Measurements from ENCODE around the gene CTXND2. TPM values are rescaled to one million over a fixed set of nuclear protein-coding genes. Genes with fewer than 3 reads are reported as not detected.
"Not testable (repeated sequence)": the region's sequence is repeated elsewhere in the genome, so short reads cannot be mapped to it uniquely, and the experiment has no call there.

Gene CTXND2
- total RNA-seq, 6 experiments from 2014 or later = not detected

GRCh38 chr1:150881331-150882070, 5.4 kb upstream of the CTXND2 start:
- peak overlapping the region; percentile 84 for H3K27ac Mint-ChIP-seq
- no peaks in the 10 kb centered on the region for H3K9me3 Mint-ChIP-seq
- peaks cover 1% of the 10 kb centered on the region; the same call in 1 of the 2 replicates for H3K27me3 Mint-ChIP-seq (ENCODE audit: insufficient read depth)
- H3K36me3 Mint-ChIP-seq (ENCODE audit: low read depth) = no peaks in the 10 kb centered on the region
- peaks cover 37% of the 10 kb centered on the region for H3K4me1 Mint-ChIP-seq (ENCODE audit: low read depth)
- DNase-seq = peak; percentile 90
- no peak for TF ChIP-seq CTCF (IDR thresholded peaks at IDR 0.05)
- peak overlapping the region; percentile 41 for H3K4me3 Mint-ChIP-seq

- DNase-seq; H3K27me3 Mint-ChIP-seq (ENCODE audit: insufficient read depth); H3K36me3 Mint-ChIP-seq (ENCODE audit: low read depth); H3K9me3 Mint-ChIP-seq; H3K4me3 Mint-ChIP-seq; H3K27ac Mint-ChIP-seq: not testable (repeated sequence)
- H3K4me1 Mint-ChIP-seq (ENCODE audit: low read depth) = peaks cover 33% of the 10 kb centered on the region
These were observed 3.8 kb upstream of the CTXND2 start for GRCh38 chr1:150883121-150883520.

- Mint-ChIP-seq H3K27ac (no peak overlapping the region), H3K36me3 (ENCODE audit: low read depth) (no peaks in the 10 kb centered on the region), H3K27me3 (ENCODE audit: insufficient read depth) (peaks cover 16% of the 10 kb centered on the region), H3K4me3 (no peak overlapping the region), H3K9me3 (no peaks in the 10 kb centered on the region), H3K4me1 (ENCODE audit: low read depth) (peaks cover 9% of the 10 kb centered on the region)
- no peak for TF ChIP-seq CTCF (IDR thresholded peaks at IDR 0.05)
- DNase-seq = no peak
These were observed 1.8 kb downstream of the CTXND2 start for GRCh38 chr1:150888727-150889126.

- no peaks in the 10 kb centered on the region for H3K9me3 Mint-ChIP-seq
- H3K4me3 Mint-ChIP-seq = no peak overlapping the region
- H3K36me3 Mint-ChIP-seq (ENCODE audit: low read depth) = no peaks in the 10 kb centered on the region
- DNase-seq = no peak
- TF ChIP-seq CTCF (IDR thresholded peaks at IDR 0.05) = no peak
- peaks cover 18% of the 10 kb centered on the region for H3K27me3 Mint-ChIP-seq (ENCODE audit: insufficient read depth)
- no peak overlapping the region for H3K27ac Mint-ChIP-seq
- peaks cover 6% of the 10 kb centered on the region for H3K4me1 Mint-ChIP-seq (ENCODE audit: low read depth)
These were observed 3.1 kb downstream of the CTXND2 start for GRCh38 chr1:150890033-150890416.

- H3K36me3 Mint-ChIP-seq (ENCODE audit: low read depth) = no peaks in the 10 kb centered on the region
- no peak overlapping the region for H3K4me3 Mint-ChIP-seq
- H3K27ac Mint-ChIP-seq = no peak overlapping the region
- TF ChIP-seq CTCF (IDR thresholded peaks at IDR 0.05) = no peak
- no peak for DNase-seq
- no peaks in the 10 kb centered on the region for H3K9me3 Mint-ChIP-seq
- peaks cover 8% of the 10 kb centered on the region for H3K4me1 Mint-ChIP-seq (ENCODE audit: low read depth)
- peaks cover 22% of the 10 kb centered on the region for H3K27me3 Mint-ChIP-seq (ENCODE audit: insufficient read depth)
These were observed 6.5 kb downstream of the CTXND2 start for GRCh38 chr1:150893336-150893913.

- Mint-ChIP-seq H3K27me3 (ENCODE audit: insufficient read depth) (peaks cover 22% of the 10 kb centered on the region), H3K4me3 (no peak overlapping the region), H3K27ac (no peak overlapping the region), H3K36me3 (ENCODE audit: low read depth) (no peaks in the 10 kb centered on the region; the same call in 1 of the 2 replicates), H3K4me1 (ENCODE audit: low read depth) (peaks cover 8% of the 10 kb centered on the region), H3K9me3 (no peaks in the 10 kb centered on the region)
- DNase-seq = peak; percentile 44
- no peak for TF ChIP-seq CTCF (IDR thresholded peaks at IDR 0.05)
These were observed 8.7 kb downstream of the CTXND2 start for GRCh38 chr1:150895618-150896017.

- not testable (repeated sequence) for H3K9me3 Mint-ChIP-seq; H3K4me3 Mint-ChIP-seq; H3K27ac Mint-ChIP-seq; H3K4me1 Mint-ChIP-seq (ENCODE audit: low read depth); DNase-seq; H3K36me3 Mint-ChIP-seq (ENCODE audit: low read depth)
- peaks cover 10% of the 10 kb centered on the region for H3K27me3 Mint-ChIP-seq (ENCODE audit: insufficient read depth)
These were observed 12.9 kb downstream of the CTXND2 start for GRCh38 chr1:150899795-150900194.

All from HFFc6 (cell line).